K562 (cell line): ENCODE results near the gene KCNH2. TPM values are rescaled to one million over a fixed set of nuclear protein-coding genes. Genes with fewer than 3 reads are reported as not detected.

ENCODE experiments used
- ARNT ChIP-seq, 2 experiments: fragments of 450-650 bp; IDR thresholded peaks; 2 replicates each; pipeline ENCODE4 v1.6.1; 2016; ENCODE audit warnings: mild to moderate bottlenecking in 1 of 2
- CLOCK ChIP-seq: fragments of 250-450 bp; sonication (Bioruptor Pico); IDR thresholded peaks from 2 replicates; pipeline ENCODE4 v1.4.0; 2020; ENCODE audit warnings: mild to moderate bottlenecking, moderate library complexity, borderline replicate concordance
- EP300 ChIP-seq: IDR thresholded peaks from 2 replicates; pipeline ENCODE4 v1.6.1; 2012; ENCODE audit warnings: low read length, improper control_type of control experiment
- GTF2A2 ChIP-seq: IDR thresholded peaks from 2 replicates; pipeline ENCODE4 v1.6.1; 2016; ENCODE audit warnings: mild to moderate bottlenecking, missing genetic modification characterization, missing compliant biosample characterization
- JUNB ChIP-seq: fragments of 450-650 bp; formaldehyde crosslinking; conservative IDR thresholded peaks from 2 replicates; pipeline ENCODE4 v1.4.0; 2020; ENCODE audit warnings: mild to moderate bottlenecking
- KLF1 ChIP-seq: fragments of 450-650 bp; IDR thresholded peaks from 2 replicates; pipeline ENCODE4 v1.6.1; 2016; ENCODE audit warnings: missing genetic modification characterization, missing compliant biosample characterization
- LCOR ChIP-seq: sonication (generic); formaldehyde crosslinking; IDR thresholded peaks from 2 replicates; pipeline ENCODE4 v1.8.0; 2022; ENCODE audit warnings: mild to moderate bottlenecking, missing genetic modification reagents
- MAFG ChIP-seq: fragments of 450-650 bp; conservative IDR thresholded peaks from 2 replicates; pipeline ENCODE4 v1.6.1; 2016; ENCODE audit warnings: missing genetic modification characterization, missing compliant biosample characterization
- MEF2A ChIP-seq: IDR thresholded peaks from 2 replicates; pipeline ENCODE4 v1.6.1; 2011; ENCODE audit warnings: low read depth, mild to moderate bottlenecking, low read length, moderate library complexity; ENCODE audit not compliant: control insufficient read depth
- MTA1 ChIP-seq: fragments of 450-650 bp; IDR thresholded peaks from 2 replicates; pipeline ENCODE4 v1.6.1; 2017; ENCODE audit warnings: borderline replicate concordance
- NFATC3 ChIP-seq: fragments of 450-650 bp; IDR thresholded peaks from 2 replicates; pipeline ENCODE4 v1.6.1; 2017; ENCODE audit warnings: mild to moderate bottlenecking
- PHF20 ChIP-seq: fragments of 450-650 bp; IDR thresholded peaks from 2 replicates; pipeline ENCODE4 v1.6.1; 2018; ENCODE audit not compliant: partially characterized antibody
- POLR2AphosphoS2 ChIP-seq: IDR thresholded peaks from 2 replicates; pipeline ENCODE4 v1.6.1; 2012; ENCODE audit warnings: low read length, improper control_type of control experiment
- RAD21 ChIP-seq, 2 experiments: fragments of 250-450 bp in 1 of 2; fragments of 450-650 bp in 1 of 2; sonication (Bioruptor Pico) in 1 of 2; formaldehyde crosslinking in 1 of 2; IDR thresholded peaks in 1 of 2; conservative IDR thresholded peaks in 1 of 2; 2 replicates each; pipeline versions ENCODE4 v1.4.0 to v1.8.0; 2020 to 2022; ENCODE audit warnings: mild to moderate bottlenecking in 2 of 2, moderate library complexity in 1 of 2
- RBM15 ChIP-seq: fragments of 200-400 bp; formaldehyde crosslinking; IDR thresholded peaks from 2 replicates; pipeline ENCODE4 v1.6.1; 2018; ENCODE audit warnings: mild to moderate bottlenecking, low read length, moderate library complexity; ENCODE audit not compliant: insufficient read depth
- SNRNP70 ChIP-seq: fragments of 200-400 bp; formaldehyde crosslinking; optimal IDR thresholded peaks from 2 replicates; pipeline ENCODE3; 2017; ENCODE audit warnings: low read depth, low read length
- TBL1XR1 ChIP-seq, 2 experiments: IDR thresholded peaks; 2 replicates each; pipeline ENCODE4 v1.6.1; 2012; ENCODE audit warnings: improper control_type of control experiment in 2 of 2, low read length in 2 of 2, mild to moderate bottlenecking in 1 of 2
- XRCC5 ChIP-seq: fragments of 200-400 bp; formaldehyde crosslinking; IDR thresholded peaks from 2 replicates; pipeline ENCODE4 v1.6.1; 2017; ENCODE audit warnings: low read depth, mild to moderate bottlenecking, low read length
- ZNF324 ChIP-seq: fragments of 250-450 bp; sonication (Bioruptor Pico); IDR thresholded peaks from 2 replicates; pipeline ENCODE4 v1.4.0; 2020; ENCODE audit warnings: mild to moderate bottlenecking
- ZNF445 ChIP-seq: fragments of 250-450 bp; sonication (Bioruptor Pico); IDR thresholded peaks from 2 replicates; pipeline ENCODE4 v1.4.0; 2020; ENCODE audit warnings: low read depth, mild to moderate bottlenecking, moderate library complexity
- ZNF589 ChIP-seq: fragments of 200-800 bp; sonication (Bioruptor generic); IDR thresholded peaks from 2 replicates; pipeline ENCODE4 v1.6.1; 2016; ENCODE audit warnings: low read depth, missing genetic modification characterization, missing compliant biosample characterization
- ZNF655 ChIP-seq: fragments of 250-450 bp; sonication (Bioruptor Pico); IDR thresholded peaks from 2 replicates; pipeline ENCODE4 v1.5.0; 2021
- polyA plus RNA-seq, 8 experiments: library from polyadenylated mRNA; depleted of rRNA in 4 of 8; stranded (reverse) in 5 of 8; unstranded in 3 of 8; fragments of >200 nt; fragmentation: Nextera tagmentation in 2 of 8; fragmentation: Illumina TruSeq in 1 of 8; extraction: Ambion mirVana in 2 of 8; extraction: Trizol in 1 of 8; gene quantifications; 2 replicates each; pipeline versions ENCODE4 v1.2.1 to v1.2.3, GENCODE V29; 2011 to 2014; ENCODE audit warnings: inconsistent platforms in 1 of 8, missing spikeins in 1 of 8
- total RNA-seq, 7 experiments: library from RNA; depleted of rRNA in 6 of 7; stranded (reverse); fragments of >200 nt in 6 of 7; fragmentation: Illumina TruSeq in 2 of 7; extraction: Trizol in 2 of 7; gene quantifications; 2 replicates each; pipeline versions ENCODE4 v1.2.1 to v1.2.3, GENCODE V29; 2011 to 2021; ENCODE audit warnings: low replicate concordance in 1 of 7
- TF ChIP-seq, protein P1 (sequence below): fragments of 450-650 bp; formaldehyde crosslinking; IDR thresholded peaks from 2 replicates; pipeline ENCODE4 v1.4.0; 2022; ENCODE audit warnings: missing genetic modification characterization

The KCNH2 gene
- total and polyA plus RNA-seq, 9 of the 15 experiments (the other 6 are each of a cell fraction or from before 2014, with no cell fraction given), result 18.1 to 368 (median 218) TPM

GRCh38 chr7:150959739-150960734 lies 18.1 kb downstream of the KCNH2 start (continued):
- TF ChIP-seq POLR2AphosphoS2, result no peak
- TF ChIP-seq EP300, result peak; percentile 100
- peak; percentile 87 for TF ChIP-seq LCOR
- peak; percentile 81; the same call in 1 of the 2 replicates for TF ChIP-seq CLOCK (CRISPR knock-in tag)
- TF ChIP-seq SNRNP70, result no peak
- TF ChIP-seq RBM15, result no peak
- TF ChIP-seq ZNF655 (CRISPR knock-in tag), result no peak
- TF ChIP-seq PHF20, result peak; percentile 52
- TF ChIP-seq ZNF324, result peak; percentile 49; the same call in 1 of the 2 replicates
- peak; percentile 99 for TF ChIP-seq TBL1XR1 (IDR thresholded peaks at IDR 0.05; ENCODE audit: low read length in 2 of 2)
- peak; percentile 69; the same call in 1 of the 2 replicates for TF ChIP-seq MEF2A
- TF ChIP-seq NFATC3, result peak; percentile 66
- TF ChIP-seq ZNF445 (CRISPR knock-in tag), result peak; percentile 7; the same call in 1 of the 2 replicates
- TF ChIP-seq JUNB (CRISPR knock-in tag), result peak; percentile 64; the same call in 1 of the 2 replicates
- peak; percentile 65; the same call in 1 of the 2 replicates for TF ChIP-seq ZNF589
- peak; percentile 63 for TF ChIP-seq MTA1
- TF ChIP-seq KLF1, result no peak
- peak; percentile 87 for TF ChIP-seq MAFG (tag)
- no peak for TF ChIP-seq GTF2A2 (tag)
- TF ChIP-seq XRCC5, result no peak
- TF ChIP-seq RAD21 (CRISPR knock-in tag; conservative IDR thresholded peaks at IDR 0.05 in 1 of 2, IDR thresholded peaks at IDR 0.05 in 1 of 2), result peak; percentile 23 to 35; a peak in 1 of 4 replicates
- TF ChIP-seq, protein P1, sequence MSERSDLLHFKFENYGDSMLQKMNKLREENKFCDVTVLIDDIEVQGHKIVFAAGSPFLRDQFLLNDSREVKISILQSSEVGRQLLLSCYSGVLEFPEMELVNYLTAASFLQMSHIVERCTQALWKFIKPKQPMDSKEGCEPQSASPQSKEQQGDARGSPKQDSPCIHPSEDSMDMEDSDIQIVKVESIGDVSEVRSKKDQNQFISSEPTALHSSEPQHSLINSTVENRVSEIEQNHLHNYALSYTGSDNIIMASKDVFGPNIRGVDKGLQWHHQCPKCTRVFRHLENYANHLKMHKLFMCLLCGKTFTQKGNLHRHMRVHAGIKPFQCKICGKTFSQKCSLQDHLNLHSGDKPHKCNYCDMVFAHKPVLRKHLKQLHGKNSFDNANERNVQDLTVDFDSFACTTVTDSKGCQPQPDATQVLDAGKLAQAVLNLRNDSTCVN, result peak; percentile 97
- peak; percentile 98 for TF ChIP-seq ARNT (IDR thresholded peaks at IDR 0.05)
